NCI-H446 (cell line): ENCODE measurements around the gene GDPD1.
"Not testable (repeated sequence)": the region's sequence is repeated elsewhere in the genome, so short reads cannot be mapped to it uniquely, and the experiment has no call there.

Experiments
- DNase-seq, 2 experiments: peaks; one replicate each; lab custom pipeline; 2025; lab: John Stamatoyannopoulos, UW

GDPD1 gene

GRCh38 chr17:59254742-59255141 lies 34.4 kb downstream of the GDPD1 start:
- DNase-seq: no peak

GRCh38 chr17:59257101-59257500 lies 36.8 kb downstream of the GDPD1 start:
- no peak for DNase-seq

GRCh38 chr17:59260722-59261121 lies 40.4 kb downstream of the GDPD1 start:
- DNase-seq: no peak

GRCh38 chr17:59266745-59267144 lies 46.4 kb downstream of the GDPD1 start:
- no peak for DNase-seq

- no peak for DNase-seq
Observed at GRCh38 chr17:59267776-59268175, 47.5 kb downstream of the GDPD1 start.

GRCh38 chr17:59275618-59276017 lies 55.3 kb downstream of the GDPD1 start:
- no peak for DNase-seq

GRCh38 chr17:59277031-59277430 lies 56.7 kb downstream of the GDPD1 start:
- DNase-seq: no peak

- no peak for DNase-seq
Observed at GRCh38 chr17:59278406-59278805, 58.1 kb downstream of the GDPD1 start.

- DNase-seq: no peak
Observed at GRCh38 chr17:59284317-59284716, 64.0 kb downstream of the GDPD1 start.

- no peak for DNase-seq
Observed at GRCh38 chr17:59287452-59287851, 67.1 kb downstream of the GDPD1 start.

GRCh38 chr17:59287891-59288290 lies 67.6 kb downstream of the GDPD1 start:
- no peak for DNase-seq

- no peak for DNase-seq
Observed at GRCh38 chr17:59289981-59290301, 69.6 kb downstream of the GDPD1 start.

GRCh38 chr17:59290302-59290998 lies 70.1 kb downstream of the GDPD1 start:
- not testable (repeated sequence) for DNase-seq

- DNase-seq: no peak
Observed at GRCh38 chr17:59292174-59292523, 71.8 kb downstream of the GDPD1 start.

- no peak for DNase-seq
Observed at GRCh38 chr17:59296190-59296589, 75.9 kb downstream of the GDPD1 start.

- DNase-seq: no peak
Observed at GRCh38 chr17:59298521-59298920, 78.2 kb downstream of the GDPD1 start.

GRCh38 chr17:59299400-59300092 lies 79.2 kb downstream of the GDPD1 start:
- DNase-seq: no peak

- no peak for DNase-seq
Observed at GRCh38 chr17:59300941-59301340, 80.6 kb downstream of the GDPD1 start.

- DNase-seq: no peak
Observed at GRCh38 chr17:59304811-59305210, 84.5 kb downstream of the GDPD1 start.

- no peak for DNase-seq
Observed at GRCh38 chr17:59310263-59310920, 90.1 kb downstream of the GDPD1 start.

- peak; percentile 69 to 82 for DNase-seq
Observed at GRCh38 chr17:59311051-59311468, 90.7 kb downstream of the GDPD1 start.

- not testable (repeated sequence) for DNase-seq
Observed at GRCh38 chr17:59311521-59311920, 91.2 kb downstream of the GDPD1 start.

- DNase-seq: no peak
Observed at GRCh38 chr17:59315866-59316265, 95.6 kb downstream of the GDPD1 start.
